GM12873 (cell line): Measurements from ENCODE around the gene EFCAB5.

Source experiments
- CTCF ChIP-seq: IDR thresholded peaks from 2 replicates; pipeline ENCODE4 v1.5.1; 2012; ENCODE audit warnings: low read depth, mild to moderate bottlenecking, moderate library complexity, low read length, control low read depth; ENCODE audit not compliant: insufficient read depth; ENCODE audit errors: missing control alignments

EFCAB5 gene

DNA sequence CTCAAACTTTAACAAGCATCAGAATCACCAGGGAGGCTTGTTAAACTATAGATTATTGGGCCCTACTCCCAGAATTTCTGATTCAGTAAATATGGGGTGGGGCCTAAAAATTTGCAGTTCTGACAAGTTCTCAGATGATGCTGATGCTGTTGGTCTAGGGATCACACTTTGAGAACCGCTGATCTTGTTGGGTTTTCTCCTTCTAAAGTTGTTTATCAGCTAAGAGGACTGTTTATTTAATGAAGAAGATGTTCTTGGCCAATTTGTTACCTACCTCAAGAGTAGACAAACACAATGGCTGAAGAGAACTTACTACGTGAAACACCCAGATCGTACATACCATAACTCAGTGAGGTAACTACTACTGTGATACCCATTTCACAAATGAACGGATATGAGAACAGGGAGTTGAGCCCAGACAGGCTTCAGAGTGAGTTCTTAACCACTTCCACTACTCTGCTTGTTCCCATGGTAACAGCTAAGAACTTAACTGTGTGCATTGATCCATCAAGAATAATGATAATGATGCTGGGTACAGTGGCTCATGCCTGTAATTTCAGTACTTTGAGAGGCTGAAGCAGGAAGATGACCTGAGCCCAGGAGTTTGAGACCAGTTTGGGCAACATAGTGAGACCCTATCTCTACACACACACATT is 89.9 kb downstream of the EFCAB5 start:
- no peak for TF ChIP-seq CTCF

- no peak for TF ChIP-seq CTCF
These were observed 93.9 kb downstream of the EFCAB5 start for GRCh38 chr17:30035369-30035768.

DNA sequence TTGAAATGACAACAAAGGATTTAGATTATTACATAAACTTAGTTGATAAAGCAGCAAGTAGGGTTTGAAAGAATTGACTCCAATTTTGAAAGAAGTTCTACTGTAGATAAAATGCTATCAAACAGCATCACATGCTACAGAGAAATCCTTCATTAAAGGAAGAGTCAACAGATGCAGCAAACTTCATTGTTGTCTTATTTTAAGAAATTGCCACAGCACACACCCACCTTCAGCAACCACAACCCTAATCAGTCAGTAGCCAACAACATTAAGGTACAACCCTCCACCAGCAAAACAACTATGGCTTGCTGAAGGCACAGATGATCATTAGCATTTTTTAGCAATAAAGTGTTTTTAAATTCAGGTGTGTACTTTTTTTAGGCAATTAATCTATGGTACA is 100.1 kb downstream of the EFCAB5 start:
- no peak for TF ChIP-seq CTCF

- no peak for TF ChIP-seq CTCF
These were observed 120.9 kb downstream of the EFCAB5 start for GRCh38 chr17:30062372-30062771.

GRCh38 chr17:30064738-30065137 is 123.3 kb downstream of the EFCAB5 start:
- no peak for TF ChIP-seq CTCF

GRCh38 chr17:30068465-30068864 is 127.0 kb downstream of the EFCAB5 start:
- no peak for TF ChIP-seq CTCF

DNA sequence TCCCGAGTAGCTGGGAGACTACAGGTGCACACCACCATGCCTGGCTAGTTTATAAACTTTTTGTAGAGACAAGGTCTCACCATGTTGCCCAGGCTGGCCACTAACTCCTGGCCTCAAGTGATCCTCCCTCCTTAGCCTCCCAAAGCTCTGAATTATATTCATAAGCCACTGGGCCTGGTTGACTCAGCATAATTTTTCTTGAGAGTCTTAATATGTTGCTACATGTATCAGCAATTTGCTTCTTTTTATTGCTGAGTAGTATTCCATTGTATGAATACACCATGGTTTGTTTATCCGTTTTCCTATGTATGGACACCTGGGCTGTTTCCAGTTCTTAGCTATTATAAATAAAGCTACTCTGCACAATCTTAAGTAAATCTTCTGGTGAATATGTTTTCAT is 132.8 kb downstream of the EFCAB5 start:
- TF ChIP-seq CTCF: no peak

- TF ChIP-seq CTCF: no peak
These were observed 133.3 kb downstream of the EFCAB5 start for GRCh38 chr17:30074730-30075129.
